HEK293 (cell line): Measurements from ENCODE around the gene TEX12.

ENCODE experiments used
- CTCF ChIA-PET: fragments of 350-600 bp; formaldehyde crosslinking; extraction: SDS; loops from one replicate; lab custom pipeline; 2021; ENCODE audit warnings: antibody characterized with exemption; lab: Yijun Ruan, JAX
- POLR2A ChIA-PET: fragments of 300-600 bp; formaldehyde crosslinking; extraction: SDS; loops from one replicate; lab custom pipeline; 2020; ENCODE audit warnings: antibody characterized with exemption, inconsistent platforms; lab: Yijun Ruan, JAX
- H3K27ac ChIP-seq: fragments of 200-500 bp; sonication (Bioruptor generic); 2 replicates; pipeline ENCODE4 v1.5.1; 2014; ENCODE audit warnings: low read depth, low read length, control low read depth, inconsistent platforms; ENCODE audit errors: extremely low read depth
- H3K36me3 ChIP-seq, 2 experiments: fragments of 200-500 bp in 1 of 2; sonication (Bioruptor generic) in 1 of 2; 1 replicate in 1 of 2; 2 replicates in 1 of 2; pipeline ENCODE4 v1.5.1; 2014 to 2017; ENCODE audit warnings: inconsistent platforms in 2 of 2, low read length in 2 of 2; ENCODE audit not compliant: control insufficient read depth in 2 of 2, insufficient read depth in 1 of 2
- H3K4me1 ChIP-seq: fragments of 200-500 bp; sonication (Bioruptor generic); 2 replicates; pipeline ENCODE4 v1.5.1; 2014; ENCODE audit warnings: mild to moderate bottlenecking, low read length, inconsistent platforms; ENCODE audit not compliant: control insufficient read depth, insufficient read depth
- H3K4me3 ChIP-seq: 2 replicates; pipeline ENCODE4 v1.5.1; 2011; ENCODE audit warnings: low read depth, mild to moderate bottlenecking, control low read depth, low read length, moderate library complexity
- H3K9me3 ChIP-seq: fragments of 200-500 bp; sonication (Bioruptor generic); 2 replicates; pipeline ENCODE4 v1.5.1; 2014; ENCODE audit warnings: low read depth, low read length, inconsistent platforms; ENCODE audit not compliant: control insufficient read depth, insufficient read depth
- AEBP2 ChIP-seq: fragments of 450-650 bp; formaldehyde crosslinking; IDR thresholded peaks from 2 replicates; pipeline ENCODE4 v1.5.1; 2016; ENCODE audit warnings: missing biosample characterization, missing genetic modification characterization, borderline replicate concordance
- GFI1B ChIP-seq: fragments of 450-650 bp; formaldehyde crosslinking; IDR thresholded peaks from 2 replicates; pipeline ENCODE4 v1.5.1; 2016; ENCODE audit warnings: missing biosample characterization, missing genetic modification characterization
- MYNN ChIP-seq: fragments of 450-650 bp; formaldehyde crosslinking; IDR thresholded peaks from 2 replicates; pipeline ENCODE4 v1.5.1; 2016; ENCODE audit warnings: missing biosample characterization, missing genetic modification characterization, borderline replicate concordance
- SCRT2 ChIP-seq: fragments of 450-650 bp; formaldehyde crosslinking; IDR thresholded peaks from 2 replicates; pipeline ENCODE4 v1.5.1; 2016; ENCODE audit warnings: missing biosample characterization, missing genetic modification characterization
- SP3 ChIP-seq: fragments of 450-650 bp; formaldehyde crosslinking; IDR thresholded peaks from 2 replicates; pipeline ENCODE4 v1.5.1; 2016; ENCODE audit warnings: missing biosample characterization, missing genetic modification characterization
- ZBTB7A ChIP-seq: fragments of 450-650 bp; formaldehyde crosslinking; IDR thresholded peaks from 2 replicates; pipeline ENCODE4 v1.5.1; 2016; ENCODE audit warnings: low read depth, missing biosample characterization, missing genetic modification characterization
- ZFP37 ChIP-seq: fragments of 450-650 bp; formaldehyde crosslinking; IDR thresholded peaks from 2 replicates; pipeline ENCODE4 v1.5.1; 2016; ENCODE audit warnings: missing biosample characterization, missing genetic modification characterization
- ZFP69B ChIP-seq: fragments of 450-650 bp; formaldehyde crosslinking; IDR thresholded peaks from 2 replicates; pipeline ENCODE4 v1.5.1; 2016; ENCODE audit warnings: missing biosample characterization, missing genetic modification characterization
- ZNF112 ChIP-seq: fragments of 450-650 bp; formaldehyde crosslinking; IDR thresholded peaks from 2 replicates; pipeline ENCODE4 v1.5.0; 2017; ENCODE audit warnings: missing biosample characterization, missing genetic modification characterization
- ZNF114 ChIP-seq: fragments of 450-650 bp; formaldehyde crosslinking; IDR thresholded peaks from 2 replicates; pipeline ENCODE4 v1.5.0; 2017; ENCODE audit warnings: missing biosample characterization, missing genetic modification characterization
- ZNF175 ChIP-seq: fragments of 450-650 bp; formaldehyde crosslinking; IDR thresholded peaks from 2 replicates; pipeline ENCODE4 v1.5.1; 2016; ENCODE audit warnings: missing biosample characterization, missing genetic modification characterization
- ZNF19 ChIP-seq: fragments of 450-650 bp; formaldehyde crosslinking; IDR thresholded peaks from 2 replicates; pipeline ENCODE4; 2016; ENCODE audit warnings: missing biosample characterization, missing genetic modification characterization, low read depth
- ZNF274 ChIP-seq, 2 experiments: fragments of 200-500 bp in 1 of 2; fragments of 450-650 bp in 1 of 2; sonication (Bioruptor generic) in 1 of 2; formaldehyde crosslinking in 1 of 2; IDR thresholded peaks; 2 replicates each; pipeline versions ENCODE4 v1.5.1 to v1.6.1; 2014 to 2016; ENCODE audit warnings: borderline replicate concordance in 1 of 2, inconsistent platforms in 1 of 2, low read length in 1 of 2, missing biosample characterization in 1 of 2, missing genetic modification characterization in 1 of 2
- ZNF350 ChIP-seq: fragments of 450-650 bp; formaldehyde crosslinking; IDR thresholded peaks from 2 replicates; pipeline ENCODE4 v1.5.0; 2017; ENCODE audit warnings: missing biosample characterization, mild to moderate bottlenecking, missing genetic modification characterization
- ZNF549 ChIP-seq: fragments of 450-650 bp; IDR thresholded peaks from 2 replicates; pipeline ENCODE4 v1.5.1; 2018; ENCODE audit warnings: missing biosample characterization, missing genetic modification characterization, mild to moderate bottlenecking, inconsistent platforms, moderate library complexity
- ZNF560 ChIP-seq: fragments of 450-650 bp; formaldehyde crosslinking; IDR thresholded peaks from 2 replicates; pipeline ENCODE4 v1.5.1; 2017; ENCODE audit warnings: missing biosample characterization, missing genetic modification characterization, borderline replicate concordance
- ZNF626 ChIP-seq: fragments of 450-650 bp; sonication (Bioruptor Pico); formaldehyde crosslinking; IDR thresholded peaks from 2 replicates; pipeline ENCODE4 v1.5.1; 2018; ENCODE audit warnings: missing biosample characterization, missing genetic modification characterization, inconsistent platforms
- ZNF645 ChIP-seq: fragments of 450-650 bp; formaldehyde crosslinking; IDR thresholded peaks from 2 replicates; pipeline ENCODE4; 2016; ENCODE audit warnings: missing biosample characterization, missing genetic modification characterization
- ZNF664 ChIP-seq: fragments of 450-650 bp; formaldehyde crosslinking; IDR thresholded peaks from 2 replicates; pipeline ENCODE4 v1.5.1; 2016; ENCODE audit warnings: missing biosample characterization, missing genetic modification characterization
- TF ChIP-seq, protein P1 (sequence below): fragments of 450-650 bp; formaldehyde crosslinking; IDR thresholded peaks from 2 replicates; pipeline ENCODE4 v1.5.1; 2016; ENCODE audit warnings: missing biosample characterization, missing genetic modification characterization
- TF ChIP-seq, protein P2 (sequence below): fragments of 450-650 bp; formaldehyde crosslinking; conservative IDR thresholded peaks from 2 replicates; pipeline ENCODE4 v1.5.1; 2016; ENCODE audit warnings: low read depth, missing biosample characterization, missing genetic modification characterization

Gene TEX12

DNA sequence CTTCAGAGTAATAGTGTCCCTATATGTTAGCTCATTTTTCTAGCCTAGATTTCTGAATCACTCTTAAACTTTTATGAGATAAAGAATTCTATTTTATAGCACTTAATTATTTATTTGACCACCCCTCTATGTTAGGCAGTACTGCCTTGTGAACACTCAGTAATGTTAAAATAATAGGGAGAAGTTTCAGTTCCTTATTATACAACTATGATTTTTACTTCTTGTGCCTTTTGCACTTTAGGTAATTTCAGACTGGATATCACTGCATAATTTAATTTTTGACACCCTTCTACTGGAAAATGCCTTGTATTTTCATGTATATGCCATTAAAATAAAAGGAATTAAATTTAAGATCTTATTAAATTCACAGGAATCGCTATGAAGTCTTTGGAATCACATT lies 11.3 kb downstream of the TEX12 start:
- TF ChIP-seq ZNF645 (tag by site-specific recombination) (no peak), ZNF560 (tag by site-specific recombination) (no peak), ZNF112 (tag by site-specific recombination) (no peak), ZFP69B (tag by site-specific recombination) (no peak), ZNF664 (tag by site-specific recombination) (no peak), ZFP37 (tag by site-specific recombination) (no peak), ZNF350 (tag by site-specific recombination) (no peak), MYNN (tag by site-specific recombination) (no peak), ZBTB7A (tag by site-specific recombination) (no peak), SCRT2 (tag by site-specific recombination) (no peak), ZNF549 (tag by site-specific recombination) (no peak), AEBP2 (no peak), GFI1B (tag by site-specific recombination) (no peak)
- TF ChIP-seq, protein P1, sequence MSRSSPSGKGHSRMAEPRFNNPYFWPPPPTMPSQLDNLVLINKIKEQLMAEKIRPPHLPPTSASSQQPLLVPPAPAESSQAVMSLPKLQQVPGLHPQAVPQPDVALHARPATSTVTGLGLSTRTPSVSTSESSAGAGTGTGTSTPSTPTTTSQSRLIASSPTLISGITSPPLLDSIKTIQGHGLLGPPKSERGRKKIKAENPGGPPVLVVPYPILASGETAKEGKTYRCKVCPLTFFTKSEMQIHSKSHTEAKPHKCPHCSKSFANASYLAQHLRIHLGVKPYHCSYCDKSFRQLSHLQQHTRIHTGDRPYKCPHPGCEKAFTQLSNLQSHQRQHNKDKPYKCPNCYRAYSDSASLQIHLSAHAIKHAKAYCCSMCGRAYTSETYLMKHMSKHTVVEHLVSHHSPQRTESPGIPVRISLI, result no peak
- TF ChIP-seq, protein P2, sequence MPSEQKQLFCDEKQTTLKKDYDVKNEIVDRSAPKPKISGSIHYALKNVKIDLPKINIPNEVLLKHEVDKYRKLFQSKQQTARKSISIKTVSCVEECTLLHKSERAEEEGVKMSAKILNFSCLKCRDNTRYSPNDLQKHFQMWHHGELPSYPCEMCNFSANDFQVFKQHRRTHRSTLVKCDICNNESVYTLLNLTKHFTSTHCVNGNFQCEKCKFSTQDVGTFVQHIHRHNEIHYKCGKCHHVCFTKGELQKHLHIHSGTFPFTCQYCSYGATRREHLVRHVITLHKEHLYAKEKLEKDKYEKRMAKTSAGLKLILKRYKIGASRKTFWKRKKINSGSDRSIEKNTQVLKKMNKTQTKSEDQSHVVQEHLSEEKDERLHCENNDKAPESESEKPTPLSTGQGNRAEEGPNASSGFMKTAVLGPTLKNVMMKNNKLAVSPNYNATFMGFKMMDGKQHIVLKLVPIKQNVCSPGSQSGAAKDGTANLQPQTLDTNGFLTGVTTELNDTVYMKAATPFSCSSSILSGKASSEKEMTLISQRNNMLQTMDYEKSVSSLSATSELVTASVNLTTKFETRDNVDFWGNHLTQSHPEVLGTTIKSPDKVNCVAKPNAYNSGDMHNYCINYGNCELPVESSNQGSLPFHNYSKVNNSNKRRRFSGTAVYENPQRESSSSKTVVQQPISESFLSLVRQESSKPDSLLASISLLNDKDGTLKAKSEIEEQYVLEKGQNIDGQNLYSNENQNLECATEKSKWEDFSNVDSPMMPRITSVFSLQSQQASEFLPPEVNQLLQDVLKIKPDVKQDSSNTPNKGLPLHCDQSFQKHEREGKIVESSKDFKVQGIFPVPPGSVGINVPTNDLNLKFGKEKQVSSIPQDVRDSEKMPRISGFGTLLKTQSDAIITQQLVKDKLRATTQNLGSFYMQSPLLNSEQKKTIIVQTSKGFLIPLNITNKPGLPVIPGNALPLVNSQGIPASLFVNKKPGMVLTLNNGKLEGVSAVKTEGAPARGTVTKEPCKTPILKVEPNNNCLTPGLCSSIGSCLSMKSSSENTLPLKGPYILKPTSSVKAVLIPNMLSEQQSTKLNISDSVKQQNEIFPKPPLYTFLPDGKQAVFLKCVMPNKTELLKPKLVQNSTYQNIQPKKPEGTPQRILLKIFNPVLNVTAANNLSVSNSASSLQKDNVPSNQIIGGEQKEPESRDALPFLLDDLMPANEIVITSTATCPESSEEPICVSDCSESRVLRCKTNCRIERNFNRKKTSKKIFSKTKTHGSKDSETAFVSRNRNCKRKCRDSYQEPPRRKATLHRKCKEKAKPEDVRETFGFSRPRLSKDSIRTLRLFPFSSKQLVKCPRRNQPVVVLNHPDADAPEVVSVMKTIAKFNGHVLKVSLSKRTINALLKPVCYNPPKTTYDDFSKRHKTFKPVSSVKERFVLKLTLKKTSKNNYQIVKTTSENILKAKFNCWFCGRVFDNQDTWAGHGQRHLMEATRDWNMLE (tag by site-specific recombination), result no peak

GRCh38 chr11:112178936-112179335 lies 11.8 kb downstream of the TEX12 start:
- ChIA-PET POLR2A (no interaction called here), CTCF (interaction anchor here (5.2 kb wide), 1 partner anchor 67 kb away, joined by 64 read pairs; no protein-coding TSS in a partner anchor)

More for the DNA sequence above, 11.3 kb downstream of the TEX12 start:
- ChIA-PET POLR2A (interaction anchor here (1.0 kb wide), 1 partner anchor 27 kb away, joined by 3 read pairs; no protein-coding TSS in a partner anchor), CTCF (interaction anchor here (5.2 kb wide), 1 partner anchor 66 kb away, joined by 64 read pairs; no protein-coding TSS in a partner anchor)
- Histone ChIP-seq H3K4me1 (peaks cover 3% of the 10 kb centered on the region; the same call in 1 of the 2 replicates), H3K27ac (no peak overlapping the region), H3K36me3 (no peaks in the 10 kb centered on the region), H3K4me3 (no peak overlapping the region), H3K9me3 (no peaks in the 10 kb centered on the region)

More at GRCh38 chr11:112178936-112179335, 11.8 kb downstream of the TEX12 start:
- H3K36me3 ChIP-seq, result no peaks in the 10 kb centered on the region
- peaks cover 3% of the 10 kb centered on the region; the same call in 1 of the 2 replicates for H3K4me1 ChIP-seq
- TF ChIP-seq ZNF19, result no peak
- no peak for TF ChIP-seq ZNF114 (tag by site-specific recombination)
- no peak for TF ChIP-seq ZNF560 (tag by site-specific recombination)
- no peak for TF ChIP-seq ZNF175 (tag by site-specific recombination)
- no peak for TF ChIP-seq ZNF274 (IDR thresholded peaks at IDR 0.05; ENCODE audit: low read length)
- no peak for TF ChIP-seq ZNF274 (tag by site-specific recombination; IDR thresholded peaks at IDR 0.05; ENCODE audit: borderline replicate concordance)
- no peak for TF ChIP-seq SP3 (tag by site-specific recombination)
- no peak for TF ChIP-seq ZNF350 (tag by site-specific recombination)
- TF ChIP-seq ZNF626 (tag by site-specific recombination), result no peak
- no peak overlapping the region for H3K4me3 ChIP-seq
- H3K9me3 ChIP-seq, result no peaks in the 10 kb centered on the region
- no peak overlapping the region for H3K27ac ChIP-seq
